Esophagus mucosa (tissue), 1 donor: ENCODE measurements around the gene TMEM236. TPM values are rescaled to one million over a fixed set of nuclear protein-coding genes. Genes with fewer than 3 reads are reported as not detected.

ENCODE experiments used
- ATAC-seq: fragments of 200-7000 bp; cut with Tn5 transposase; one replicate; pipeline ENCODE4 v1.9.1; 2020
- total RNA-seq: library from RNA; stranded (reverse); gene quantifications from one replicate; pipeline ENCODE4 v1.2.4, GENCODE V29; 2023
- donor health status: DM: yes; HTN: yes; CAD: no.

The TMEM236 gene
- total RNA-seq, 1 donor from 2014 or later: 0.16 TPM

- no peak for ATAC-seq
These were observed 9.1 kb upstream of the TMEM236 start for GRCh38 chr10:17742918-17743317.

GRCh38 chr10:17743437-17743836, 8.6 kb upstream of the TMEM236 start:
- no peak for ATAC-seq

- no peak for ATAC-seq
These were observed 7.6 kb upstream of the TMEM236 start for GRCh38 chr10:17744341-17744861.

- ATAC-seq: peak; percentile 8
These were observed 4.0 kb upstream of the TMEM236 start for GRCh38 chr10:17747883-17748550.

- no peak for ATAC-seq
These were observed 2.1 kb upstream of the TMEM236 start for GRCh38 chr10:17749890-17750289.

- no peak for ATAC-seq
These were observed 4.7 kb downstream of the TMEM236 start for GRCh38 chr10:17756557-17757217.

- ATAC-seq: no peak
These were observed 6.2 kb downstream of the TMEM236 start for GRCh38 chr10:17758200-17758599.

- no peak for ATAC-seq
These were observed 6.9 kb downstream of the TMEM236 start for GRCh38 chr10:17758896-17759295.

- ATAC-seq: no peak
These were observed 12.1 kb downstream of the TMEM236 start for GRCh38 chr10:17764142-17764541.

- no peak for ATAC-seq
These were observed 13.6 kb downstream of the TMEM236 start for GRCh38 chr10:17765602-17766001.

- ATAC-seq: no peak
These were observed 14.7 kb downstream of the TMEM236 start for GRCh38 chr10:17766731-17767130.

- no peak for ATAC-seq
These were observed 16.5 kb downstream of the TMEM236 start for GRCh38 chr10:17768496-17768895.

- ATAC-seq: no peak
These were observed 17.0 kb downstream of the TMEM236 start for GRCh38 chr10:17768957-17769356.

GRCh38 chr10:17771017-17771416, 19.0 kb downstream of the TMEM236 start:
- ATAC-seq: no peak

GRCh38 chr10:17779784-17780183, 27.8 kb downstream of the TMEM236 start:
- ATAC-seq: no peak

GRCh38 chr10:17780727-17781126, 28.7 kb downstream of the TMEM236 start:
- ATAC-seq: no peak

- no peak for ATAC-seq
These were observed 29.9 kb downstream of the TMEM236 start for GRCh38 chr10:17781856-17782255.

- ATAC-seq: peak; percentile 22
These were observed 31.1 kb downstream of the TMEM236 start for GRCh38 chr10:17782921-17783665.

- ATAC-seq: no peak
These were observed 31.8 kb downstream of the TMEM236 start for GRCh38 chr10:17783751-17784150.

- no peak for ATAC-seq
These were observed 32.7 kb downstream of the TMEM236 start for GRCh38 chr10:17784688-17785087.

- ATAC-seq: no peak
These were observed 33.4 kb downstream of the TMEM236 start for GRCh38 chr10:17785276-17785930.

- ATAC-seq: peak; percentile 81
These were observed 35.3 kb downstream of the TMEM236 start for GRCh38 chr10:17787087-17787961.
